Neural cell (in vitro differentiated cells): ENCODE measurements around the gene LRP2.
"Not testable (repeated sequence)": the region's sequence is repeated elsewhere in the genome, so short reads cannot be mapped to it uniquely, and the experiment has no call there.

Experiments
- EP300 ChIP-seq: fragments of 450-650 bp; conservative IDR thresholded peaks from 2 replicates; pipeline ENCODE4 v1.6.1; 2014; ENCODE audit warnings: antibody characterized with exemption, mild to moderate bottlenecking, moderate library complexity; ENCODE audit not compliant: poor library complexity, severe bottlenecking
- EZH2 ChIP-seq: fragments of 200-600, 300-800 bp; shearing (Covaris generic), sonication (generic); IDR thresholded peaks from 2 replicates; pipeline ENCODE4 v1.6.1; 2014; ENCODE audit warnings: antibody characterized with exemption, low read length, borderline replicate concordance, mild to moderate bottlenecking; ENCODE audit not compliant: insufficient read depth, poor library complexity, severe bottlenecking
- POLR2AphosphoS5 ChIP-seq: IDR thresholded peaks from 2 replicates; pipeline ENCODE4 v1.6.1; 2012
- RAD21 ChIP-seq: fragments of 450-650 bp; conservative IDR thresholded peaks from 2 replicates; pipeline ENCODE4 v1.6.1; 2014; ENCODE audit warnings: antibody characterized with exemption, mild to moderate bottlenecking, moderate library complexity
- SMC3 ChIP-seq: fragments of 450-650 bp; conservative IDR thresholded peaks from 2 replicates; pipeline ENCODE4 v1.6.1; 2014; ENCODE audit warnings: antibody characterized with exemption, mild to moderate bottlenecking, moderate library complexity; ENCODE audit not compliant: poor library complexity
- TAF1 ChIP-seq: IDR thresholded peaks from 2 replicates; pipeline ENCODE4 v1.6.1; 2012; ENCODE audit warnings: low read depth
- TF ChIP-seq, protein P1 (sequence below): fragments of 450-650 bp; IDR thresholded peaks from 2 replicates; pipeline ENCODE4 v1.5.1; 2014; ENCODE audit warnings: antibody characterized with exemption, mild to moderate bottlenecking, moderate library complexity; ENCODE audit not compliant: poor library complexity, severe bottlenecking

DNA sequence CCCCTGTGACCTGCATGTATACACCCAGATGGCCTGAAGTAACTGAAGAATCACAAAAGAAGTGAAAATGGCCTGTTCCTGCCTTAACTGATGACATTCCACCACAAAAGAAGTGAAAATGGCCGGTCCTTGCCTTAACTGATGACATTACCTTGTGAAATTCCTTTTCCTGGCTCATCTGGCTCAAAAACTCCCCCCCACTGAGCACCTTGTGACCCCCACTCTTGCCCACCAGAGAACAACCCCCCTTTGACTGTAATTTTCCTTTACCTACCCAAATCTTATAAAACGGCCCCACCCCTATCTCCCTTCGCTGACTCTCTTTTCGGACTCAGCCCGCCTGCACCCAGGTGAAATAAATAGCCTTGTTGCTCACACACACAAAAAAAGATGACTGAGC lies 225.9 kb downstream of the LRP2 start:
- TF ChIP-seq, protein P1, sequence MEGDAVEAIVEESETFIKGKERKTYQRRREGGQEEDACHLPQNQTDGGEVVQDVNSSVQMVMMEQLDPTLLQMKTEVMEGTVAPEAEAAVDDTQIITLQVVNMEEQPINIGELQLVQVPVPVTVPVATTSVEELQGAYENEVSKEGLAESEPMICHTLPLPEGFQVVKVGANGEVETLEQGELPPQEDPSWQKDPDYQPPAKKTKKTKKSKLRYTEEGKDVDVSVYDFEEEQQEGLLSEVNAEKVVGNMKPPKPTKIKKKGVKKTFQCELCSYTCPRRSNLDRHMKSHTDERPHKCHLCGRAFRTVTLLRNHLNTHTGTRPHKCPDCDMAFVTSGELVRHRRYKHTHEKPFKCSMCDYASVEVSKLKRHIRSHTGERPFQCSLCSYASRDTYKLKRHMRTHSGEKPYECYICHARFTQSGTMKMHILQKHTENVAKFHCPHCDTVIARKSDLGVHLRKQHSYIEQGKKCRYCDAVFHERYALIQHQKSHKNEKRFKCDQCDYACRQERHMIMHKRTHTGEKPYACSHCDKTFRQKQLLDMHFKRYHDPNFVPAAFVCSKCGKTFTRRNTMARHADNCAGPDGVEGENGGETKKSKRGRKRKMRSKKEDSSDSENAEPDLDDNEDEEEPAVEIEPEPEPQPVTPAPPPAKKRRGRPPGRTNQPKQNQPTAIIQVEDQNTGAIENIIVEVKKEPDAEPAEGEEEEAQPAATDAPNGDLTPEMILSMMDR, result not testable (repeated sequence)
- not testable (repeated sequence) for TF ChIP-seq EZH2, TAF1, POLR2AphosphoS5, EP300, RAD21, SMC3
